K562 (cell line): ENCODE data around the gene TTC8. TPM values are rescaled to one million over a fixed set of nuclear protein-coding genes. Genes with fewer than 3 reads are reported as not detected.
A peak's percentile ranks its signal among the peaks of the same experiment; 100 is the strongest.

Source experiments
- CBFB ChIP-seq: sonication (generic); formaldehyde crosslinking; IDR thresholded peaks from 2 replicates; pipeline ENCODE4 v1.4.0; 2020; ENCODE audit warnings: mild to moderate bottlenecking, missing genetic modification reagents
- CHD4 ChIP-seq: fragments of 200-600 bp; sonication (generic); IDR thresholded peaks from 3 replicates; pipeline ENCODE4 v1.6.1; 2012; ENCODE audit warnings: low read depth, mild to moderate bottlenecking, mixed read lengths, low read length, inconsistent platforms; ENCODE audit not compliant: insufficient read depth, insufficient replicate concordance, poor library complexity, severe bottlenecking
- CTBP1 ChIP-seq: fragments of 450-650 bp; IDR thresholded peaks from 2 replicates; pipeline ENCODE4 v1.6.1; 2016; ENCODE audit warnings: borderline replicate concordance
- EGR1 ChIP-seq: fragments of 450-650 bp; conservative IDR thresholded peaks from 2 replicates; pipeline ENCODE4 v1.6.1; 2017; ENCODE audit warnings: mild to moderate bottlenecking
- HDGF ChIP-seq: fragments of 450-650 bp; IDR thresholded peaks from 2 replicates; pipeline ENCODE4 v1.6.1; 2016
- HNRNPUL1 ChIP-seq: fragments of 200-400 bp; formaldehyde crosslinking; IDR thresholded peaks from 2 replicates; pipeline ENCODE4 v1.6.1; 2017; ENCODE audit warnings: low read length
- MEF2A ChIP-seq: IDR thresholded peaks from 2 replicates; pipeline ENCODE4 v1.6.1; 2011; ENCODE audit warnings: low read depth, mild to moderate bottlenecking, low read length, moderate library complexity; ENCODE audit not compliant: control insufficient read depth
- NR2C1 ChIP-seq, 2 experiments: fragments of 450-650 bp; IDR thresholded peaks; 2 replicates each; pipeline ENCODE4 v1.6.1; 2017; ENCODE audit warnings: mild to moderate bottlenecking in 2 of 2, antibody characterized with exemption in 1 of 2, inconsistent platforms in 1 of 2, missing compliant biosample characterization in 1 of 2, missing genetic modification characterization in 1 of 2
- PHF20 ChIP-seq: fragments of 450-650 bp; IDR thresholded peaks from 2 replicates; pipeline ENCODE4 v1.6.1; 2018; ENCODE audit not compliant: partially characterized antibody
- POLR2A ChIP-seq: fragments of 450-650 bp; conservative IDR thresholded peaks from 2 replicates; pipeline ENCODE4 v1.6.1; 2016
- POLR2AphosphoS5 ChIP-seq: IDR thresholded peaks from 2 replicates; pipeline ENCODE4 v1.6.1; 2011; ENCODE audit warnings: mild to moderate bottlenecking, low read depth, low read length, moderate library complexity; ENCODE audit not compliant: control insufficient read depth, insufficient read depth
- RB1 ChIP-seq: fragments of 450-650 bp; IDR thresholded peaks from 2 replicates; pipeline ENCODE4 v1.6.1; 2017; ENCODE audit warnings: low read depth, mild to moderate bottlenecking
- RBFOX2 ChIP-seq: fragments of 200-400 bp; formaldehyde crosslinking; IDR thresholded peaks from 2 replicates; pipeline ENCODE4 v1.6.1; 2017; ENCODE audit warnings: low read depth, mild to moderate bottlenecking, low read length, moderate library complexity
- SMAD2 ChIP-seq: fragments of 150-350 bp; IDR thresholded peaks from 2 replicates; pipeline ENCODE4 v1.6.1; 2014; ENCODE audit warnings: low read depth, mild to moderate bottlenecking, low read length
- TAF7 ChIP-seq: fragments of 450-650 bp; IDR thresholded peaks from 2 replicates; pipeline ENCODE4 v1.6.1; 2016; ENCODE audit warnings: missing genetic modification characterization, missing compliant biosample characterization
- YY1 ChIP-seq, 3 experiments: IDR thresholded peaks; 2 replicates each; pipeline ENCODE4 v1.6.1; 2011; ENCODE audit warnings: low read length in 2 of 3, mild to moderate bottlenecking in 2 of 3, moderate library complexity in 2 of 3, borderline replicate concordance in 1 of 3, control low read depth in 1 of 3, low read depth in 1 of 3; ENCODE audit not compliant: insufficient read depth in 3 of 3, insufficient replicate concordance in 2 of 3, control insufficient read depth in 1 of 3, insufficient read length in 1 of 3; ENCODE audit errors: extremely low read depth in 1 of 3
- ZFX ChIP-seq: sonication (generic); formaldehyde crosslinking; IDR thresholded peaks from 2 replicates; pipeline ENCODE4 v1.8.0; 2022; ENCODE audit warnings: mild to moderate bottlenecking, missing genetic modification reagents, moderate library complexity
- polyA plus RNA-seq, 8 experiments: library from polyadenylated mRNA; depleted of rRNA in 4 of 8; stranded (reverse) in 5 of 8; unstranded in 3 of 8; fragments of >200 nt; fragmentation: Nextera tagmentation in 2 of 8; fragmentation: Illumina TruSeq in 1 of 8; extraction: Ambion mirVana in 2 of 8; extraction: Trizol in 1 of 8; gene quantifications; 2 replicates each; pipeline versions ENCODE4 v1.2.1 to v1.2.3, GENCODE V29; 2011 to 2014; ENCODE audit warnings: inconsistent platforms in 1 of 8, missing spikeins in 1 of 8
- total RNA-seq, 7 experiments: library from RNA; depleted of rRNA in 6 of 7; stranded (reverse); fragments of >200 nt in 6 of 7; fragmentation: Illumina TruSeq in 2 of 7; extraction: Trizol in 2 of 7; gene quantifications; 2 replicates each; pipeline versions ENCODE4 v1.2.1 to v1.2.3, GENCODE V29; 2011 to 2021; ENCODE audit warnings: low replicate concordance in 1 of 7
- TF ChIP-seq, protein P1 (sequence below): sonication (generic); formaldehyde crosslinking; IDR thresholded peaks from 2 replicates; pipeline ENCODE4 v1.4.0; 2020; ENCODE audit warnings: mild to moderate bottlenecking, missing genetic modification reagents
- TF ChIP-seq, protein P2 (sequence below): fragments of 450-650 bp; formaldehyde crosslinking; IDR thresholded peaks from 2 replicates; pipeline ENCODE4 v1.4.0; 2022; ENCODE audit warnings: mild to moderate bottlenecking, moderate library complexity
- TF ChIP-seq, protein P3 (sequence below), 2 experiments: fragments of 450-650 bp in 1 of 2; sonication (generic) in 1 of 2; formaldehyde crosslinking; conservative IDR thresholded peaks; 2 replicates each; pipeline versions ENCODE4 v1.4.0 to v1.8.1; 2020 to 2022; ENCODE audit warnings: mild to moderate bottlenecking in 1 of 2, missing genetic modification reagents in 1 of 2
- TF ChIP-seq, protein P4 (sequence below), 2 experiments: IDR thresholded peaks; 2 replicates each; pipeline ENCODE4 v1.6.1; 2012; ENCODE audit warnings: improper control_type of control experiment in 2 of 2, low read depth in 2 of 2, low read length in 2 of 2, borderline replicate concordance in 1 of 2

TTC8 gene
- total and polyA plus RNA-seq, 9 of the 15 experiments (the other 6 are each of a cell fraction or from before 2014, with no cell fraction given) = 7.3 to 22.7 (median 9.6) TPM

DNA sequence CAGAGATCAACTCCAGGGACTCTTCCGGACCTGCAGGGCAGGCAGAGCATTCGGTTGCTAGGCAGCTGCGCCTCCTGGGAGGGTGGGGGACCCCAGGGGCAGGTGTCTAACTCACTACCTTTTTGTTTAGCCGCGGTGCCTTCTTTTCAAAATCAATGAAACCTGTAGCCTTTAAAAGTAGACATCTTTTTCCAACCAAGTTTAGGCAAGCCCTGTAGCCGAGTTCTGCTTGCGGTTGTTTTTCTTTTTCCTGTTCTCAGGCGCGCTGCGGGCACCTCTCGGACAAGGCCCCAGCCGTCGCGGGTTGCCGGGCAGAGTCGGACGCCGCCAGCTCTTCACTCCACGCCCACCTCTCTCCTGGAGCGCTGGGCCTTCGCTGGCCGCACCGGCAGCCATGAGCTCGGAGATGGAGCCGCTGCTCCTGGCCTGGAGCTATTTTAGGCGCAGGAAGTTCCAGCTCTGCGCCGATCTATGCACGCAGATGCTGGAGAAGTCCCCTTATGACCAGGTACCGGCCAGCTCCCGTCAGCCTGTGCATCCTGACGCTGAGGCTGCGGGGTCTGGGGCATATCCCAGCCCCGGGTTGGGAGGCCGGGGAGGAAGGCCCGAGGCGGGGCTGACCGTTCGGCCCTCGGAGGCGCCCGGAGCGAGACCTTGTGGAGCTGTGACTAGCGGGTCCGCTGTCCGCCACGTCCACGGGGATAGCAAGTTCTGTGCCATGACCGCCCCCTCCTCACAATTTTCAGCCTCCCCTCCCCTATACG, at the start of gene TTC8 (continued):
- TF ChIP-seq, protein P1, sequence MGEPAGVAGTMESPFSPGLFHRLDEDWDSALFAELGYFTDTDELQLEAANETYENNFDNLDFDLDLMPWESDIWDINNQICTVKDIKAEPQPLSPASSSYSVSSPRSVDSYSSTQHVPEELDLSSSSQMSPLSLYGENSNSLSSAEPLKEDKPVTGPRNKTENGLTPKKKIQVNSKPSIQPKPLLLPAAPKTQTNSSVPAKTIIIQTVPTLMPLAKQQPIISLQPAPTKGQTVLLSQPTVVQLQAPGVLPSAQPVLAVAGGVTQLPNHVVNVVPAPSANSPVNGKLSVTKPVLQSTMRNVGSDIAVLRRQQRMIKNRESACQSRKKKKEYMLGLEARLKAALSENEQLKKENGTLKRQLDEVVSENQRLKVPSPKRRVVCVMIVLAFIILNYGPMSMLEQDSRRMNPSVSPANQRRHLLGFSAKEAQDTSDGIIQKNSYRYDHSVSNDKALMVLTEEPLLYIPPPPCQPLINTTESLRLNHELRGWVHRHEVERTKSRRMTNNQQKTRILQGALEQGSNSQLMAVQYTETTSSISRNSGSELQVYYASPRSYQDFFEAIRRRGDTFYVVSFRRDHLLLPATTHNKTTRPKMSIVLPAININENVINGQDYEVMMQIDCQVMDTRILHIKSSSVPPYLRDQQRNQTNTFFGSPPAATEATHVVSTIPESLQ (CRISPR knock-in tag) = no peak
- TF ChIP-seq HDGF (no peak), POLR2AphosphoS5 (peak; percentile 65; the same call in 1 of the 2 replicates), ZFX (CRISPR knock-in tag) (peak; percentile 95), CBFB (no peak), YY1 (IDR thresholded peaks at IDR 0.05; ENCODE audit: borderline replicate concordance in 1 of 3, control insufficient read depth in 1 of 3, extremely low read depth in 1 of 3, insufficient read depth in 3 of 3, insufficient read length in 1 of 3, insufficient replicate concordance in 2 of 3, low read depth in 1 of 3, low read length in 2 of 3) (peak; percentile 8 to 78 (median 60)), RB1 (peak; percentile 50; the same call in 1 of the 2 replicates), SMAD2 (no peak), EGR1 (peak; percentile 46), POLR2A (peak; percentile 81), TAF7 (tag) (0 out of 2 replicates have a peak, but pooled peaks have one; percentile 47), CTBP1 (peak; percentile 54), PHF20 (peak; percentile 71), MEF2A (peak; percentile 41; the same call in 1 of the 2 replicates), HNRNPUL1 (no peak), NR2C1 (IDR thresholded peaks at IDR 0.05) (no peak), NR2C1 (tag; IDR thresholded peaks at IDR 0.05) (no peak), RBFOX2 (peak; percentile 87), CHD4 (no peak)
- TF ChIP-seq, protein P2, sequence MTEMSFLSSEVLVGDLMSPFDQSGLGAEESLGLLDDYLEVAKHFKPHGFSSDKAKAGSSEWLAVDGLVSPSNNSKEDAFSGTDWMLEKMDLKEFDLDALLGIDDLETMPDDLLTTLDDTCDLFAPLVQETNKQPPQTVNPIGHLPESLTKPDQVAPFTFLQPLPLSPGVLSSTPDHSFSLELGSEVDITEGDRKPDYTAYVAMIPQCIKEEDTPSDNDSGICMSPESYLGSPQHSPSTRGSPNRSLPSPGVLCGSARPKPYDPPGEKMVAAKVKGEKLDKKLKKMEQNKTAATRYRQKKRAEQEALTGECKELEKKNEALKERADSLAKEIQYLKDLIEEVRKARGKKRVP (CRISPR knock-in tag) = no peak
- TF ChIP-seq, protein P3, sequence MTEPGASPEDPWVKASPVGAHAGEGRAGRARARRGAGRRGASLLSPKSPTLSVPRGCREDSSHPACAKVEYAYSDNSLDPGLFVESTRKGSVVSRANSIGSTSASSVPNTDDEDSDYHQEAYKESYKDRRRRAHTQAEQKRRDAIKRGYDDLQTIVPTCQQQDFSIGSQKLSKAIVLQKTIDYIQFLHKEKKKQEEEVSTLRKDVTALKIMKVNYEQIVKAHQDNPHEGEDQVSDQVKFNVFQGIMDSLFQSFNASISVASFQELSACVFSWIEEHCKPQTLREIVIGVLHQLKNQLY (CRISPR knock-in tag; conservative IDR thresholded peaks at IDR 0.05) = no peak
- TF ChIP-seq, protein P4, sequence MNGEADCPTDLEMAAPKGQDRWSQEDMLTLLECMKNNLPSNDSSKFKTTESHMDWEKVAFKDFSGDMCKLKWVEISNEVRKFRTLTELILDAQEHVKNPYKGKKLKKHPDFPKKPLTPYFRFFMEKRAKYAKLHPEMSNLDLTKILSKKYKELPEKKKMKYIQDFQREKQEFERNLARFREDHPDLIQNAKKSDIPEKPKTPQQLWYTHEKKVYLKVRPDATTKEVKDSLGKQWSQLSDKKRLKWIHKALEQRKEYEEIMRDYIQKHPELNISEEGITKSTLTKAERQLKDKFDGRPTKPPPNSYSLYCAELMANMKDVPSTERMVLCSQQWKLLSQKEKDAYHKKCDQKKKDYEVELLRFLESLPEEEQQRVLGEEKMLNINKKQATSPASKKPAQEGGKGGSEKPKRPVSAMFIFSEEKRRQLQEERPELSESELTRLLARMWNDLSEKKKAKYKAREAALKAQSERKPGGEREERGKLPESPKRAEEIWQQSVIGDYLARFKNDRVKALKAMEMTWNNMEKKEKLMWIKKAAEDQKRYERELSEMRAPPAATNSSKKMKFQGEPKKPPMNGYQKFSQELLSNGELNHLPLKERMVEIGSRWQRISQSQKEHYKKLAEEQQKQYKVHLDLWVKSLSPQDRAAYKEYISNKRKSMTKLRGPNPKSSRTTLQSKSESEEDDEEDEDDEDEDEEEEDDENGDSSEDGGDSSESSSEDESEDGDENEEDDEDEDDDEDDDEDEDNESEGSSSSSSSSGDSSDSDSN (IDR thresholded peaks at IDR 0.05; ENCODE audit: borderline replicate concordance in 1 of 2, low read depth in 2 of 2, low read length in 2 of 2) = peak; percentile 60 to 75; a peak in 2 of 4 replicates
